ENCODE data around the gene SNX33.
"Not testable (repeated sequence)": the region's sequence is repeated elsewhere in the genome, so short reads cannot be mapped to it uniquely, and the experiment has no call there.

DNA sequence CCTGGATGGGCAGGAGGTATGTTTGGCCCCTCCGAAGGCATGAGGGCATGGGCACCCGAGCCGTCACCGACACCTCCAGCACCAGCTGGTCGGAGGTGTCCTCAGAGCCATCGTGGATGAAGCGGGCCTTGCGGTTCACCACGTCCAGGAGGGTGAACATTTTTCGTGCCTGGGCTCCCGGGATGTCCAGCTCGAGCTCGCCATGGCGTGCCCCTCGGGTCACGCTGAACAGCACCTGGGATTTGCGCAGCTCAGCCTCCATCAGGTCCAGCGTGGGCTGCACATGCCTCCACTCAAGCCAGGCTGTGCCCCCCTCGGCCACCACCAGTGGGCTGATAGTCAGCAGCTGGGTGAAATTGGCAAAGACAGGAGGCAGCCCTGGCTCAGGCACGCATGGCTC, 41.7 kb downstream of the SNX33 start:
- TF ChIP-seq, protein P1, sequence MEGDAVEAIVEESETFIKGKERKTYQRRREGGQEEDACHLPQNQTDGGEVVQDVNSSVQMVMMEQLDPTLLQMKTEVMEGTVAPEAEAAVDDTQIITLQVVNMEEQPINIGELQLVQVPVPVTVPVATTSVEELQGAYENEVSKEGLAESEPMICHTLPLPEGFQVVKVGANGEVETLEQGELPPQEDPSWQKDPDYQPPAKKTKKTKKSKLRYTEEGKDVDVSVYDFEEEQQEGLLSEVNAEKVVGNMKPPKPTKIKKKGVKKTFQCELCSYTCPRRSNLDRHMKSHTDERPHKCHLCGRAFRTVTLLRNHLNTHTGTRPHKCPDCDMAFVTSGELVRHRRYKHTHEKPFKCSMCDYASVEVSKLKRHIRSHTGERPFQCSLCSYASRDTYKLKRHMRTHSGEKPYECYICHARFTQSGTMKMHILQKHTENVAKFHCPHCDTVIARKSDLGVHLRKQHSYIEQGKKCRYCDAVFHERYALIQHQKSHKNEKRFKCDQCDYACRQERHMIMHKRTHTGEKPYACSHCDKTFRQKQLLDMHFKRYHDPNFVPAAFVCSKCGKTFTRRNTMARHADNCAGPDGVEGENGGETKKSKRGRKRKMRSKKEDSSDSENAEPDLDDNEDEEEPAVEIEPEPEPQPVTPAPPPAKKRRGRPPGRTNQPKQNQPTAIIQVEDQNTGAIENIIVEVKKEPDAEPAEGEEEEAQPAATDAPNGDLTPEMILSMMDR (IDR thresholded peaks at IDR 0.05): not testable (repeated sequence)
- not testable (repeated sequence) for TF ChIP-seq POLR2A (IDR thresholded peaks at IDR 0.05; ENCODE audit: low read depth); EP300 (IDR thresholded peaks at IDR 0.05)
- TF ChIP-seq POLR2AphosphoS5 (IDR thresholded peaks at IDR 0.05): peak in 1 of 2 donors; percentile 8
